Parathyroid adenoma (tissue), 2 donors: ENCODE measurements around the gene MYLK.

Source experiments
- H2AFZ ChIP-seq: fragments of 300-600 bp; sonication (generic); one replicate; pipeline ENCODE4 v1.7.0; 2017; ENCODE audit warnings: antibody characterized with exemption, mild to moderate bottlenecking
- H3K27ac ChIP-seq: fragments of 300-600 bp; sonication (generic); one replicate; pipeline ENCODE4 v1.7.0; 2017
- H3K27me3 ChIP-seq: fragments of 300-600 bp; sonication (generic); one replicate; pipeline ENCODE4 v1.7.0; 2017; ENCODE audit warnings: low read length; ENCODE audit not compliant: control insufficient read depth, insufficient read depth
- H3K36me3 ChIP-seq: fragments of 300-600 bp; sonication (generic); one replicate; pipeline ENCODE4 v1.7.0; 2017; ENCODE audit warnings: low read length; ENCODE audit not compliant: control insufficient read depth, insufficient read depth
- H3K4me1 ChIP-seq: fragments of 300-600 bp; sonication (generic); one replicate; pipeline ENCODE4 v1.7.0; 2017; ENCODE audit warnings: control low read depth
- H3K4me2 ChIP-seq: fragments of 300-600 bp; sonication (generic); one replicate; pipeline ENCODE4 v1.7.0; 2017; ENCODE audit warnings: low read length
- H3K4me3 ChIP-seq: fragments of 300-600 bp; sonication (generic); one replicate; pipeline ENCODE4 v1.7.0; 2017; ENCODE audit warnings: low read depth, low read length
- H3K79me2 ChIP-seq: fragments of 300-600 bp; sonication (generic); one replicate; pipeline ENCODE4 v1.7.0; 2017; ENCODE audit warnings: control low read depth
- H3K9ac ChIP-seq: fragments of 300-600 bp; sonication (generic); one replicate; pipeline ENCODE4 v1.7.0; 2017; ENCODE audit warnings: mild to moderate bottlenecking
- H3K9me3 ChIP-seq: fragments of 300-600 bp; sonication (generic); one replicate; pipeline ENCODE4 v1.7.0; 2017; ENCODE audit warnings: low read length; ENCODE audit not compliant: control insufficient read depth
- CTCF ChIP-seq: fragments of 300-600 bp; sonication (generic); IDR thresholded peaks from one replicate; pipeline ENCODE4 v1.7.0; 2017; ENCODE audit warnings: antibody characterized with exemption, mild to moderate bottlenecking
- donor health status: primary hyperparathyroidism.

The MYLK gene

GRCh38 chr3:123757281-123757940, 126.7 kb downstream of the MYLK start:
- no peak overlapping the region for H3K4me3 ChIP-seq
- H3K4me2 ChIP-seq: peak overlapping the region; percentile 20
- H3K27ac ChIP-seq: peak overlapping the region; percentile 60
- TF ChIP-seq CTCF: no peak
- no peaks in the 10 kb centered on the region for H3K79me2 ChIP-seq
- H3K27me3 ChIP-seq: no peaks in the 10 kb centered on the region
- no peaks in the 10 kb centered on the region for H3K9me3 ChIP-seq
- no peak overlapping the region for H3K9ac ChIP-seq
- H3K36me3 ChIP-seq: no peaks in the 10 kb centered on the region
- peaks cover 20% of the 10 kb centered on the region for H3K4me1 ChIP-seq
- peak overlapping the region; percentile 64 for H2AFZ ChIP-seq

- TF ChIP-seq CTCF: no peak
- Histone ChIP-seq H3K9me3 (no peaks in the 10 kb centered on the region), H3K4me1 (peaks cover 20% of the 10 kb centered on the region), H3K79me2 (no peaks in the 10 kb centered on the region), H3K4me2 (no peak overlapping the region), H3K9ac (no peak overlapping the region), H3K27ac (no peak overlapping the region), H3K27me3 (no peaks in the 10 kb centered on the region), H3K4me3 (no peak overlapping the region), H2AFZ (no peak overlapping the region), H3K36me3 (no peaks in the 10 kb centered on the region)
Measured at GRCh38 chr3:123755501-123755900, 128.6 kb downstream of the MYLK start.

- H3K9ac ChIP-seq: no peak overlapping the region
Measured at GRCh38 chr3:123755085-123755484, 129.0 kb downstream of the MYLK start.

GRCh38 chr3:123753286-123753685, 130.8 kb downstream of the MYLK start:
- no peak for TF ChIP-seq CTCF
- Histone ChIP-seq H3K79me2 (no peaks in the 10 kb centered on the region), H3K4me3 (no peak overlapping the region), H3K27ac (no peak overlapping the region), H3K9me3 (no peaks in the 10 kb centered on the region), H3K9ac (no peak overlapping the region), H3K4me1 (peaks cover 14% of the 10 kb centered on the region), H2AFZ (no peak overlapping the region), H3K4me2 (no peak overlapping the region), H3K36me3 (no peaks in the 10 kb centered on the region), H3K27me3 (no peaks in the 10 kb centered on the region)

More at GRCh38 chr3:123755085-123755484, 129.0 kb downstream of the MYLK start:
- TF ChIP-seq CTCF: no peak
- Histone ChIP-seq H3K9me3 (no peaks in the 10 kb centered on the region), H2AFZ (no peak overlapping the region), H3K4me3 (no peak overlapping the region), H3K27ac (no peak overlapping the region), H3K36me3 (no peaks in the 10 kb centered on the region), H3K27me3 (no peaks in the 10 kb centered on the region), H3K4me1 (peaks cover 20% of the 10 kb centered on the region), H3K79me2 (no peaks in the 10 kb centered on the region), H3K4me2 (no peak overlapping the region)

- Histone ChIP-seq H3K79me2 (no peaks in the 10 kb centered on the region), H3K4me3 (no peak overlapping the region), H3K9me3 (no peaks in the 10 kb centered on the region), H3K27me3 (no peaks in the 10 kb centered on the region), H3K36me3 (no peaks in the 10 kb centered on the region), H2AFZ (no peak overlapping the region), H3K9ac (no peak overlapping the region), H3K4me2 (no peak overlapping the region), H3K27ac (no peak overlapping the region), H3K4me1 (peaks cover 4% of the 10 kb centered on the region)
- TF ChIP-seq CTCF: no peak
Measured at GRCh38 chr3:123752228-123752627, 131.9 kb downstream of the MYLK start.
